ENCODE data around the gene SLC35D2.

SLC35D2 gene

GRCh38 chr9:96408409-96409280 lies 25.1 kb upstream of the SLC35D2 start:
- Histone ChIP-seq H3K27me3 (ENCODE audit: insufficient read depth, low read length, poor library complexity, severe bottlenecking) (no peaks in the 10 kb centered on the region), H3K4me3 (ENCODE audit: low read length, poor library complexity, severe bottlenecking) (no peak overlapping the region), H3K9ac (ENCODE audit: low read depth, low read length, poor library complexity, severe bottlenecking) (no peak overlapping the region), H3K9me2 (replicated peaks; ENCODE audit: low read depth, low read length) (no peaks in the 10 kb centered on the region), H3F3A (ENCODE audit: low read depth) (peaks cover 5% of the 10 kb centered on the region; the same call in 1 of the 2 replicates), H4K20me1 (ENCODE audit: insufficient read depth, low read length, poor library complexity, severe bottlenecking) (peaks cover 50% of the 10 kb centered on the region), H3K9me3 (ENCODE audit: insufficient read depth, low read depth, low read length) (no peaks in the 10 kb centered on the region), H3K36me3 (ENCODE audit: insufficient read depth, low read length) (peaks cover 22% of the 10 kb centered on the region; the same call in 1 of the 2 replicates), H3K79me2 (ENCODE audit: insufficient read depth, low read length) (peaks cover 92% of the 10 kb centered on the region), H2AFZ (ENCODE audit: low read length) (no peak overlapping the region), H3K4me1 (ENCODE audit: insufficient read depth, low read length, poor library complexity, severe bottlenecking) (peaks cover 25% of the 10 kb centered on the region), H3K4me2 (ENCODE audit: low read depth, low read length, poor library complexity, severe bottlenecking) (peak overlapping the region; percentile 47)
- TF ChIP-seq EZH2phosphoT487 (IDR thresholded peaks at IDR 0.05; ENCODE audit: borderline replicate concordance) (no peak), CTCF (conservative IDR thresholded peaks at IDR 0.05; ENCODE audit: low read length) (no peak)

- H4K20me1 ChIP-seq (ENCODE audit: insufficient read depth, low read length, poor library complexity, severe bottlenecking), result peaks cover 42% of the 10 kb centered on the region
- no peak overlapping the region for H3K9ac ChIP-seq (ENCODE audit: low read depth, low read length, poor library complexity, severe bottlenecking)
- H2AFZ ChIP-seq (ENCODE audit: low read length), result no peak overlapping the region
- peaks cover 21% of the 10 kb centered on the region for H3K4me1 ChIP-seq (ENCODE audit: insufficient read depth, low read length, poor library complexity, severe bottlenecking)
- no peaks in the 10 kb centered on the region for H3K27me3 ChIP-seq (ENCODE audit: insufficient read depth, low read length, poor library complexity, severe bottlenecking)
- H3K79me2 ChIP-seq (ENCODE audit: insufficient read depth, low read length), result peaks cover 86% of the 10 kb centered on the region
- H3K9me3 ChIP-seq (ENCODE audit: insufficient read depth, low read depth, low read length), result no peaks in the 10 kb centered on the region
- H3K9me2 ChIP-seq (replicated peaks; ENCODE audit: low read depth, low read length), result no peaks in the 10 kb centered on the region
- H3K4me2 ChIP-seq (ENCODE audit: low read depth, low read length, poor library complexity, severe bottlenecking), result peak overlapping the region; percentile 73
- TF ChIP-seq CTCF (conservative IDR thresholded peaks at IDR 0.05; ENCODE audit: low read length) (no peak), EZH2phosphoT487 (IDR thresholded peaks at IDR 0.05; ENCODE audit: borderline replicate concordance) (no peak)
- H3F3A ChIP-seq (ENCODE audit: low read depth), result no peaks in the 10 kb centered on the region
- peaks cover 16% of the 10 kb centered on the region; the same call in 1 of the 2 replicates for H3K36me3 ChIP-seq (ENCODE audit: insufficient read depth, low read length)
- H3K4me3 ChIP-seq (ENCODE audit: low read length, poor library complexity, severe bottlenecking), result no peak overlapping the region
These were observed 16.8 kb upstream of the SLC35D2 start for GRCh38 chr9:96400132-96400910.

GRCh38 chr9:96399325-96399633 lies 15.8 kb upstream of the SLC35D2 start:
- Histone ChIP-seq H3K9ac (ENCODE audit: low read depth, low read length, poor library complexity, severe bottlenecking) (peak overlapping the region; percentile 51), H3K9me3 (ENCODE audit: insufficient read depth, low read depth, low read length) (no peaks in the 10 kb centered on the region), H3K4me3 (ENCODE audit: low read length, poor library complexity, severe bottlenecking) (peak overlapping the region; percentile 57), H3K36me3 (ENCODE audit: insufficient read depth, low read length) (peaks cover 25% of the 10 kb centered on the region; the same call in 1 of the 2 replicates), H3K79me2 (ENCODE audit: insufficient read depth, low read length) (peaks cover 81% of the 10 kb centered on the region), H3K4me1 (ENCODE audit: insufficient read depth, low read length, poor library complexity, severe bottlenecking) (peaks cover 21% of the 10 kb centered on the region), H3F3A (ENCODE audit: low read depth) (no peaks in the 10 kb centered on the region), H4K20me1 (ENCODE audit: insufficient read depth, low read length, poor library complexity, severe bottlenecking) (peaks cover 43% of the 10 kb centered on the region), H2AFZ (ENCODE audit: low read length) (no peak overlapping the region; the same call in 1 of the 2 replicates), H3K27me3 (ENCODE audit: insufficient read depth, low read length, poor library complexity, severe bottlenecking) (no peaks in the 10 kb centered on the region), H3K9me2 (replicated peaks; ENCODE audit: low read depth, low read length) (no peaks in the 10 kb centered on the region), H3K4me2 (ENCODE audit: low read depth, low read length, poor library complexity, severe bottlenecking) (peak overlapping the region; percentile 73)
- TF ChIP-seq CTCF (conservative IDR thresholded peaks at IDR 0.05; ENCODE audit: low read length) (no peak), EZH2phosphoT487 (IDR thresholded peaks at IDR 0.05; ENCODE audit: borderline replicate concordance) (no peak)
